GM12873 (cell line): ENCODE measurements around the gene GAST.

Source experiments
- CTCF ChIP-seq: IDR thresholded peaks from 2 replicates; pipeline ENCODE4 v1.5.1; 2012; ENCODE audit warnings: low read depth, mild to moderate bottlenecking, moderate library complexity, low read length, control low read depth; ENCODE audit not compliant: insufficient read depth; ENCODE audit errors: missing control alignments

The GAST gene

DNA sequence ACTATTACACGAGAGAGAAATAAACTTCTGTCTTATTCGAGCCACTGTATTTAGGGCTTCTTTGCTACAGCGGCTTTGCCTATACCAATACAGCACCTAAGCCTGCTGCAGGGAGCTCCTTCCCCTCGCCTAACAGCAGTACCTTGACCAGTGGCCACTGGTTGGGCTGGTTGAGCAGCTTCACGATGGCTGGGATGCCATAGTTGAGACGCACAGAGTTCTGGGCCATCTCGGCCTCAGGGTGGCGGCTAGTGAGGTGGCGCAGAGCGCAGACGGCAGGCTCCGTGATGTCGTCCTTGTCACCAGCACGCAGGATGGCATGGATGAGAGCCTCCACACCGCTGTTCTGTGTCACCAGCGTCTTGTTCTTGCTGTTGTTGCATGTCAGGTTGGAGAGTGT lies 50.7 kb downstream of the GAST start:
- TF ChIP-seq CTCF = no peak

DNA sequence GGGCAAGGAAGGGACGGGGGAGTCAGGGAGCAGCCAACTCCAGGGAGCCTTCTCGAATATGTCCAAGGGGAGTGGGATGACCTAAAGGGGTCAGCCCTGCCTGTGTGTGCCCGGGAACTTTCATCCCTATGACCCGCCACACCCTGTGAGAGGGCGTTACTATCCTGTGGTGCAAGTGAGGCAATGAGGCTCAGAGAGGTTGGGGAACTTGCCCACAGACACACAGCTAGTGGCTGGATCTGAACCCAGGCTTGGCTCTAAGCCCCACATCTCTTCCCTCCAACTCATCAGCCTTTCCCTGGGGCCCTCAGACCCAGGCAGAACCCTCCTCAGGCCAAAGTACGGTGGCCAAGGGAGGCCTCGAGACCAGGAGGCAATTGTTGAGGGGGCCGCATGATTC lies 51.2 kb downstream of the GAST start:
- no peak for TF ChIP-seq CTCF
